ENCODE results near the gene ATG16L2. TPM values are rescaled to one million over a fixed set of nuclear protein-coding genes. Genes with fewer than 3 reads are reported as not detected.
A peak's percentile ranks its signal among the peaks of the same experiment; 100 is the strongest.

The ATG16L2 gene
- 100 to 1,000 TPM in 2 of 4 donors, 10 to 100 TPM in 2; 50.2 to 206 (median 85.3) TPM for total RNA-seq

- 0% methylated on average over 37 of the region's 75 CpGs; no CpG with 5 or more reads in 1 of the 2 donors for WGBS, 2 donors (ENCODE audit: low coverage in 1 of 2)
- peaks cover 14 to 42% (median 31%) of the 10 kb centered on the region in 4 donors for H3K4me1 ChIP-seq
- intact Hi-C loops (cut with DNase I; ENCODE audit: low total_unique reads): no loop called here
- DNase-seq: peak; percentile 91
- no peaks in the 10 kb centered on the region for H3K36me3 ChIP-seq
- H3K4me3 ChIP-seq: peak within 1 kb of the TSS; percentile 59 to 84 (median 69)
- H3K9me3 ChIP-seq: no peaks in the 10 kb centered on the region
- H3K27ac ChIP-seq: peak within 1 kb of the TSS; percentile 86 to 96 (median 94)
- TF ChIP-seq, protein P1, sequence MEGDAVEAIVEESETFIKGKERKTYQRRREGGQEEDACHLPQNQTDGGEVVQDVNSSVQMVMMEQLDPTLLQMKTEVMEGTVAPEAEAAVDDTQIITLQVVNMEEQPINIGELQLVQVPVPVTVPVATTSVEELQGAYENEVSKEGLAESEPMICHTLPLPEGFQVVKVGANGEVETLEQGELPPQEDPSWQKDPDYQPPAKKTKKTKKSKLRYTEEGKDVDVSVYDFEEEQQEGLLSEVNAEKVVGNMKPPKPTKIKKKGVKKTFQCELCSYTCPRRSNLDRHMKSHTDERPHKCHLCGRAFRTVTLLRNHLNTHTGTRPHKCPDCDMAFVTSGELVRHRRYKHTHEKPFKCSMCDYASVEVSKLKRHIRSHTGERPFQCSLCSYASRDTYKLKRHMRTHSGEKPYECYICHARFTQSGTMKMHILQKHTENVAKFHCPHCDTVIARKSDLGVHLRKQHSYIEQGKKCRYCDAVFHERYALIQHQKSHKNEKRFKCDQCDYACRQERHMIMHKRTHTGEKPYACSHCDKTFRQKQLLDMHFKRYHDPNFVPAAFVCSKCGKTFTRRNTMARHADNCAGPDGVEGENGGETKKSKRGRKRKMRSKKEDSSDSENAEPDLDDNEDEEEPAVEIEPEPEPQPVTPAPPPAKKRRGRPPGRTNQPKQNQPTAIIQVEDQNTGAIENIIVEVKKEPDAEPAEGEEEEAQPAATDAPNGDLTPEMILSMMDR (IDR thresholded peaks at IDR 0.05): peak in 4 of 5 experiments; percentile 20 to 48 (median 32)
- no peak for TF ChIP-seq EP300 (IDR thresholded peaks at IDR 0.05; ENCODE audit: low read depth)
- peak; percentile 82 for TF ChIP-seq POLR2A (IDR thresholded peaks at IDR 0.05)
- TF ChIP-seq POLR2AphosphoS5 (IDR thresholded peaks at IDR 0.05): peak; percentile 54 to 80 (median 73)
- in situ Hi-C loops (cut with MboI; ENCODE audit: low pct_ligation_motif_present in 1 of 4, low pct_unique_long_range_greater_than_20kb in 1 of 4, low sequenced_read_pairs in 3 of 4): no loop called here
- no peaks in the 10 kb centered on the region for H3K27me3 ChIP-seq
Measured at GRCh38 chr11:72814286-72815109, at the start of gene ATG16L2. TSS of gene ATG16L2 (plus strand) at chr11:72814411. CDS start at chr11:72814446, 35 bp downstream.

DNA sequence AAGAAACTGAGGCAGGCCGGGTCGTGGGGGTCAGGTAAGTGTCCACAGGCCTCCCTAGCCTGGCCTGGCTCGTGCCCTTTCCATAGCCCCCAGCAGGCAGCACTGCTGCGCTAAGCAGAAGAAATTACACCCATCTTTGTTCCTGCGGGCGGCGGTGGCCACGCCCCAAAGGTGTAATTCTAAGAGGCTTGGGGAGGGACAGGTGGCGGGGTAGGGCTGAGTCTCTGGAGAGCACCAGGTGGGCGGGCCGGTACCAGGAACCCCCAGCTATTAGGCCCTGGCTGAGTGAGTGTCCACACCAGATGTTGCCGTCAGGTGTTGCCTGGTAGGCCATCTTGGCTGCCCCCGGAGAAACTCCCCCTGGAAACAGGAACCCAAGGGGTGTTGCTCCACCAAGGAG, 49.7 kb upstream of the ATG16L2 start:
- Histone ChIP-seq H3K27ac (peak overlapping the region; percentile 8 to 66 (median 54)), H3K4me3 (no peak overlapping the region), H3K9me3 (no peaks in the 10 kb centered on the region), H3K4me1 (peaks cover 0 to 8% (median 2%) of the 10 kb centered on the region in 4 donors), H3K27me3 (no peaks in the 10 kb centered on the region), H3K36me3 (no peaks in the 10 kb centered on the region)
- 51% methylated on average over 13 of the region's 13 CpGs; no CpG with 5 or more reads in 1 of the 2 donors for WGBS, 2 donors (ENCODE audit: low coverage in 1 of 2)
- intact Hi-C loops (cut with DNase I; ENCODE audit: low total_unique reads): no loop called here
- in situ Hi-C loops (cut with MboI; ENCODE audit: low pct_ligation_motif_present in 1 of 4, low pct_unique_long_range_greater_than_20kb in 1 of 4, low sequenced_read_pairs in 3 of 4): no loop called here
- peak in 1 of 3 donors; percentile 18 for TF ChIP-seq POLR2AphosphoS5 (IDR thresholded peaks at IDR 0.05)
- no peak for TF ChIP-seq POLR2A (IDR thresholded peaks at IDR 0.05)
- TF ChIP-seq, protein P1 (IDR thresholded peaks at IDR 0.05): peak; percentile 18 to 82 (median 48)
- TF ChIP-seq EP300 (IDR thresholded peaks at IDR 0.05; ENCODE audit: low read depth): no peak
- DNase-seq: peak; percentile 80

DNA sequence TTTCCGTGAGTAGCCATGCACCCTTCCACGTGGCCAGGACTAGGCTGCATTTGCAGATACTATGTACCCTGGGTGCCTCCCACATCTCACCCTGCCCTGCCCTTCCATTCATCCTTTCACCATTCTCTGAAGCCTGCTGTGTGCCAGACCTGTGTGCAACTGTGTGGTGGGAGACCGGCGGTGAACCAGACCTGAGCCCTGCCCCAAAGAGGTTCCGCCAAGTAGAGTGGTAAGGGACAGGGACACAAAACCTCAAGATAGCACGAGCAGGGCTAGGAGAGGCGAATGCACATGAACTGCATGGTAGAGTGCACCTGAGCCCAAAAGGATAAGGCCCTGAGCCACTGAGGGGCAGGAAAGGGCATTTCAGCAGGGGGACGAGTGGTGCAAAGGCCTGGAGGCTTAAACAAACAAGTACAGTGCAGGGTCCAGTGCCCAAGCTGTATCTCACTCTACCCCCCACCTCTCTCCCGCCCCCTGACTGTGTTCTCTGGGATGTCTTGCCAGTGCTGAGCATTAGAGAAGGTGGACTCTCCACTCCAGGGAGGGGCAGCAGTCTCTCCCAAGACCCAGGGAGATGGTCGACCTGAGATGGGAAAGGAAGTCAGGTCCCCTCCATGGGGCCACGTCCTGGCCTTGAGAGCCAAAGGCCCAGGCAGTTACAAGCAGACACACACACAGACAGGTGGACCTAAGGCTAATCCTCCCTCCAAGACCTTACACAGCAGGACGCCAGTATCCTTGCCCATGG, 47.9 kb upstream of the ATG16L2 start:
- in situ Hi-C loops (cut with MboI; ENCODE audit: low pct_ligation_motif_present in 1 of 4, low pct_unique_long_range_greater_than_20kb in 1 of 4, low sequenced_read_pairs in 3 of 4): no loop called here
- no peak overlapping the region for H3K27ac ChIP-seq
- peaks cover 0 to 12% (median 4%) of the 10 kb centered on the region in 4 donors for H3K4me1 ChIP-seq

More for the DNA sequence above, 47.9 kb upstream of the ATG16L2 start:
- Histone ChIP-seq H3K36me3 (no peaks in the 10 kb centered on the region), H3K4me3 (no peak overlapping the region), H3K27me3 (no peaks in the 10 kb centered on the region), H3K9me3 (no peaks in the 10 kb centered on the region)
- no peak for TF ChIP-seq POLR2AphosphoS5 (IDR thresholded peaks at IDR 0.05)
- TF ChIP-seq, protein P1 (IDR thresholded peaks at IDR 0.05): no peak
- TF ChIP-seq POLR2A (IDR thresholded peaks at IDR 0.05): no peak
- no peak for TF ChIP-seq EP300 (IDR thresholded peaks at IDR 0.05; ENCODE audit: low read depth)
- intact Hi-C loops (cut with DNase I; ENCODE audit: low total_unique reads): no loop called here
- no peak for DNase-seq
- 64 to 71% methylated on average over 2 to 12 of the region's 12 CpGs for WGBS, 2 donors (ENCODE audit: low coverage in 1 of 2)
